ENCODE data around the gene UBQLN4. TPM values are rescaled to one million over a fixed set of nuclear protein-coding genes. Genes with fewer than 3 reads are reported as not detected.
A peak's percentile ranks its signal among the peaks of the same experiment; 100 is the strongest.

The UBQLN4 gene
- polyA plus RNA-seq, 1 experiment = 22.7 TPM

DNA sequence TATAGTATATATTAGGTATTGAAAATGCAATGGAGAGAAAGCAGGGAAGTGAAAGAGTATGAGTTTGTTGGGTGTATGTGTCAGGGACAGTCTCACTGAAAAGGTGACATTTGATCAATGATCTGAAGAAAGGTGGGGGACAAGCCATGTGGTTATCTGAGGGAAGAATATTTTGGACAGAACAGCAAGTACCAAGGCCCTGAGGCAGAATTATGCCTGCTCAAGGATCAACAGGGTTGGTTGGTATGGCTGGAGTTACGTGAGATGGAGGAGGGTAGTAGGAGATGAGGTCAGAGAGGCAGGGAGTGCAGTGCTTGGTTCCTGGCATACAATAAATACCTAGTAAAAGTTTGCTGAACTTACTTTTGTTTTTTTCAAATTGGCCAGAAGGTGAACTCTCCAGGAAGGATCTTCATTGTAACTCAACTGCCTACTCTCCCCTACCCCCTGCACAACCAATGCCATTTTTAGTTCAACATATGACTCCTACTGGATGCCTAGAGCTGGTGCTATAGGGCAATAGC lies 2.8 kb upstream of the UBQLN4 start:
- ChIA-PET POLR2A (no interaction called here), CTCF (no interaction called here)
- DNase-seq (ENCODE audit: low read depth, low spot score) = no peak
- H3K4me3 ChIP-seq (ENCODE audit: low read depth, low read length) = no peak overlapping the region
- H3K27ac ChIP-seq (ENCODE audit: low read depth, low read length) = no peak overlapping the region
- H3K27me3 ChIP-seq (ENCODE audit: control insufficient read depth, insufficient read depth, low read length) = no peaks in the 10 kb centered on the region
- H3K9me3 ChIP-seq (ENCODE audit: control insufficient read depth, insufficient read depth, low read length) = peaks cover 3% of the 10 kb centered on the region; the same call in 1 of the 2 replicates
- TF ChIP-seq, protein P1, sequence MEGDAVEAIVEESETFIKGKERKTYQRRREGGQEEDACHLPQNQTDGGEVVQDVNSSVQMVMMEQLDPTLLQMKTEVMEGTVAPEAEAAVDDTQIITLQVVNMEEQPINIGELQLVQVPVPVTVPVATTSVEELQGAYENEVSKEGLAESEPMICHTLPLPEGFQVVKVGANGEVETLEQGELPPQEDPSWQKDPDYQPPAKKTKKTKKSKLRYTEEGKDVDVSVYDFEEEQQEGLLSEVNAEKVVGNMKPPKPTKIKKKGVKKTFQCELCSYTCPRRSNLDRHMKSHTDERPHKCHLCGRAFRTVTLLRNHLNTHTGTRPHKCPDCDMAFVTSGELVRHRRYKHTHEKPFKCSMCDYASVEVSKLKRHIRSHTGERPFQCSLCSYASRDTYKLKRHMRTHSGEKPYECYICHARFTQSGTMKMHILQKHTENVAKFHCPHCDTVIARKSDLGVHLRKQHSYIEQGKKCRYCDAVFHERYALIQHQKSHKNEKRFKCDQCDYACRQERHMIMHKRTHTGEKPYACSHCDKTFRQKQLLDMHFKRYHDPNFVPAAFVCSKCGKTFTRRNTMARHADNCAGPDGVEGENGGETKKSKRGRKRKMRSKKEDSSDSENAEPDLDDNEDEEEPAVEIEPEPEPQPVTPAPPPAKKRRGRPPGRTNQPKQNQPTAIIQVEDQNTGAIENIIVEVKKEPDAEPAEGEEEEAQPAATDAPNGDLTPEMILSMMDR (IDR thresholded peaks at IDR 0.05; ENCODE audit: low read depth, low read length) = no peak

DNA sequence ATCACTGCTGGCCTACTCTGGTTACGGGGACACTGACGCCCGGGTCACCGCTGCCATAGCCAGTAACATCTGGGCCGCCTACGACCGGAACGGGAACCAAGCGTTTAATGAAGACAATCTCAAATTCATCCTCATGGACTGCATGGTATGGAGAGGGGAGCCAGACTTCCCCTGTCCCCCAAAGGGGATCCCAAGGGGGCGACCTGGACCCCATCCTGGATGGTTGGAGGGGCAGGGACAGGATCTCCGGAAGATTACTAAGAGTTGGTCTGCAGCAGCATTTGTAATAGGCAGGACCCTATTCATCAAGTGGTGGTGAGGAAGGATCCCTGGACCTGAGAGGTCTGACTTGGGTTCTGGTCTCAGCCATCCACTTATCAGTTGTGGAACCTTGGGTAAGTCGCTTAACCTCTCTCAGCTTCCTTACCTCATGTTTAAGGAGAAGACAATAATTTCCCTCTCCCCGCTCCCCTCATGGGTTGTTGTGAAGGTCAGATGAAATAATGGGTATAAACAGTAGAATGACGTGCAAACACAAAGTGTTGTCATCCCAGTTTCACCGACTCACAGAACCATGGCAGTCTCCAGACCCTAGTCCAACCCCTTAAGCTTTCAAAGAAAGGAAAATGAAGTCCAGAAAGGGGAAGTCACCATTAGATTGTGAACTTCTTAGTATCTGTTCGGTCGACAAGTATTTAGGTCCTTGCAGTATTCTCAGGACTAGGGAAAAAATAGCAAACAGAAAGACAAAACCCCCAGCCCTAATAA lies 1.9 kb upstream of the UBQLN4 start:
- ChIA-PET POLR2A (no interaction called here), CTCF (no interaction called here)
- no peak for DNase-seq (ENCODE audit: low read depth, low spot score)

DNA sequence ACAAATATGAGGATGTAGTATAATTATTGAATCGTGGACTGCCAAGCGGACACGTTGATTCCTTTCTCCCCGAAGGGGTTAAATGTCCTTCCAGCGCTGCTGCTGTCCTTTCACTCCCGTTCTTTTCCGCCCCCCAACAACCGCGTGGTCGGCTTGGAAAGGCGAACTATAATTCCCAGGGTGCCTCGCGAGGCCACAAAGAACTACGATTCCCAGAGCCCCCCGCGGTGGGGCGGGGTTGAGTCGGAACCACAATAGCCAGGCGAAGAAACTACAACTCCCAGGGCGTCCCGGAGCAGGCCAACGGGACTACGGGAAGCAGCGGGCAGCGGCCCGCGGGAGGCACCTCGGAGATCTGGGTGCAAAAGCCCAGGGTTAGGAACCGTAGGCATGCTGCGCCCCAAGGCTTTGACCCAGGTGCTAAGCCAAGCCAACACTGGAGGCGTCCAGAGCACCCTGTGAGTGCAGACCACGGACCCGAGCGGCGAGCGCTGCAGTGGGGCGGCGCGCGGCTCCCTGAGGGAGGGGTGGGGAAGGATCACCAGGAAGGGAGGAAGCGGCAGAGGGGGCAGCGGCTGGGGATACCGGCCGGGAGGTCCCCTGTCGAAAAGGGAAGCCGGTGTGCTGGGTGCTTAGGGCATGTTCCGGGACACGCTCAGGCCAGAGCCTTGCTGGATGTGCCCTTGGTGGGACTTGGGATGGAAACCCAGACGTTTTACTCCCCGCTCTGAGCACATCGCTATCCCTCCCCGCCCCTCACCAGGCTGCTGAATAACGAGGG lies 1.1 kb upstream of the UBQLN4 start, which contains the start of gene LAMTOR2:
Gene LAMTOR2, plus strand, starts transcription at position 283 of the 781 bp plus-strand sequence. Its CDS starts 108 bp downstream, at position 391.
- DNase-seq (ENCODE audit: low read depth, low spot score) = peak; percentile 80
- peak within 1 kb of the TSS; percentile 93 for H3K27ac ChIP-seq (ENCODE audit: low read depth, low read length)
- POLR2A ChIA-PET = interaction anchor here (1.0 kb wide), 1 partner anchor 8 kb away, joined by 4 read pairs; no protein-coding TSS in a partner anchor
- peaks cover 3% of the 10 kb centered on the region; the same call in 1 of the 2 replicates for H3K9me3 ChIP-seq (ENCODE audit: control insufficient read depth, insufficient read depth, low read length)
- no peaks in the 10 kb centered on the region for H3K27me3 ChIP-seq (ENCODE audit: control insufficient read depth, insufficient read depth, low read length)
- CTCF ChIA-PET = interaction anchor here (0.6 to 1.5 kb wide), 2 partner anchors 116 to 148 kb away, joined by 4 read pairs; no protein-coding TSS in a partner anchor
- TF ChIP-seq, protein P1 (IDR thresholded peaks at IDR 0.05; ENCODE audit: low read depth, low read length) = no peak
- H3K4me3 ChIP-seq (ENCODE audit: low read depth, low read length) = peak within 1 kb of the TSS; percentile 98

More for the DNA sequence above, 1.9 kb upstream of the UBQLN4 start:
- peaks cover 3% of the 10 kb centered on the region; the same call in 1 of the 2 replicates for H3K9me3 ChIP-seq (ENCODE audit: control insufficient read depth, insufficient read depth, low read length)
- no peak overlapping the region for H3K27ac ChIP-seq (ENCODE audit: low read depth, low read length)
- peak overlapping the region; percentile 98 for H3K4me3 ChIP-seq (ENCODE audit: low read depth, low read length)
- TF ChIP-seq, protein P1 (IDR thresholded peaks at IDR 0.05; ENCODE audit: low read depth, low read length) = no peak
- no peaks in the 10 kb centered on the region for H3K27me3 ChIP-seq (ENCODE audit: control insufficient read depth, insufficient read depth, low read length)

DNA sequence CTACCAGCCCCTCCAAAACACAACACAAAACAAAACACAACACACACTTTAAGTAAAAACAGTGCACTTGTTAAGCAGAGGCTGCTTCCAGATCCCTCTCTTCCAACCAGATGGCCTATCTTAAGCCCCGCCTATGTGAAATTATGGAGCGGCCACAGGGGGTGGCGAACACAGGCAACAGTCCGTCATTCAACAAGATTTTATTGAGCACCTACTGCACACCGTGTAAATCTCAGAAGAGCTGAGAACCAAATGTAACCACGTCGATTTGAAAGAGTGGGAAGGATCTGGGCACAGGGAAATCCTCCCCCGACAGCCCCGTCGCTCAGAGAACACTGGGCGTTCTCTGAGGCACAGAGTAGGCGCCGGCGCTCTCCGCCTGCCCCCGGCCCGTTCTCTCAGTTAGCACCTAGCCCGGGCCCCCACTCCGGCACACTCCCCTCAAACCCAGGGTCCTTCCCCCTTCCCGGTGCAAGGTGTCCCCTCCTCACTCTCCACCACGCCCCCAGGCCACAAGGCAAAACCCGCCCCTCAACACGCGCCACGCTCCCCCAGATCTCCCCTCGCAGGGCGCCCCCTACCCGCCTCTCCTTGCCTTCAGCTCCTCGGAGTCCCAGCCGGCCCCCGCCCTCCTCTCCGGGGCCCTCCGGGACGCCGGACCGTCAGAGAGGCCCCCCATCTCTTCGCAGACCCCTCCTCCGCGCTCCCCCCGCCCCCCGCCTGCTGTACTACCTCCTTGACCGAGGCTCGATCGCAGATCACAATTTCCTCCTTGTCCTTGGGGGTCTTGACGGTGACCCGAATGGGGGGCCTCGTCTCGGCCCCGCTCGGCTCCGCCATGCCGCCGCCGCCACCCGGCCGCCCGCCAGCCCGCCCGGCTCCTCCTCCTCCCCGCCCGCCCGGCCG lies 483 bp downstream of the UBQLN4 start:
- Histone ChIP-seq H3K27ac (ENCODE audit: low read depth, low read length) (peak overlapping the region; percentile 21), H3K27me3 (ENCODE audit: control insufficient read depth, insufficient read depth, low read length) (no peaks in the 10 kb centered on the region), H3K9me3 (ENCODE audit: control insufficient read depth, insufficient read depth, low read length) (peaks cover 3% of the 10 kb centered on the region; the same call in 1 of the 2 replicates), H3K4me3 (ENCODE audit: low read depth, low read length) (peak overlapping the region; percentile 78)
- ChIA-PET CTCF (interaction anchor here (0.6 to 1.5 kb wide), 4 partner anchors 13 to 115 kb away, joined by 3 to 4 read pairs (median 3); no protein-coding TSS in a partner anchor), POLR2A (interaction anchor here (0.6 to 0.9 kb wide), 2 partner anchors 77 to 199 kb away, joined by 4 to 7 read pairs; no protein-coding TSS in a partner anchor)
- TF ChIP-seq, protein P1 (IDR thresholded peaks at IDR 0.05; ENCODE audit: low read depth, low read length) = peak; percentile 45
- DNase-seq (ENCODE audit: low read depth, low spot score) = no peak
